HUES64 (cell line): ENCODE data around the gene KCTD6.

Source experiments
- H3K27ac ChIP-seq: 2 replicates; pipeline ENCODE4 v1.7.0; 2013; ENCODE audit warnings: low read depth, low read length, inconsistent platforms
- H3K27me3 ChIP-seq: 2 replicates; pipeline ENCODE4 v1.6.1; 2013; ENCODE audit warnings: mild to moderate bottlenecking, low read length; ENCODE audit not compliant: insufficient read depth
- H3K36me3 ChIP-seq: 2 replicates; pipeline ENCODE4 v1.6.1; 2013; ENCODE audit warnings: mild to moderate bottlenecking, low read length; ENCODE audit not compliant: insufficient read depth
- H3K4me1 ChIP-seq: 2 replicates; pipeline ENCODE4 v1.6.1; 2013; ENCODE audit warnings: mild to moderate bottlenecking, low read length, moderate library complexity; ENCODE audit not compliant: insufficient read depth
- H3K4me3 ChIP-seq: 2 replicates; pipeline ENCODE4 v1.5.1; 2013; ENCODE audit warnings: mild to moderate bottlenecking, low read length, moderate library complexity
- H3K9ac ChIP-seq: 2 replicates; pipeline ENCODE4 v1.6.1; 2013; ENCODE audit warnings: mild to moderate bottlenecking, low read depth, low read length
- H3K9me3 ChIP-seq: 2 replicates; pipeline ENCODE4 v1.6.1; 2013; ENCODE audit warnings: low read depth, low read length; ENCODE audit not compliant: insufficient read depth
- WGBS: fragments of 150-250, 120-280 bp; methylation state at CpG from one replicate; pipeline ENCODE4 v1.1.7; 2013; ENCODE audit warnings: missing lambda C conversion rate; 5-methylcytosine and 5-hydroxymethylcytosine counted together

Gene KCTD6

GRCh38 chr3:58536501-58537411 lies 44.9 kb downstream of the KCTD6 start, which contains the start of gene ACOX2:
ACOX2 (minus strand) TSS chr3:58537190; CDS start chr3:58535106, 2,084 bp downstream.
- Histone ChIP-seq H3K9me3 (no peaks in the 10 kb centered on the region), H3K27ac (no peak within 1 kb of the TSS), H3K9ac (no peak within 1 kb of the TSS), H3K4me3 (no peak within 1 kb of the TSS), H3K4me1 (no peaks in the 10 kb centered on the region; the same call in 1 of the 2 replicates), H3K27me3 (no peaks in the 10 kb centered on the region), H3K36me3 (no peaks in the 10 kb centered on the region)
- 86% methylated on average over 13 of the region's 13 CpGs for WGBS

GRCh38 chr3:58537412-58538301 lies 45.8 kb downstream of the KCTD6 start:
- Histone ChIP-seq H3K9ac (no peak overlapping the region), H3K4me1 (no peaks in the 10 kb centered on the region; the same call in 1 of the 2 replicates), H3K36me3 (no peaks in the 10 kb centered on the region), H3K4me3 (no peak overlapping the region), H3K27ac (no peak overlapping the region), H3K9me3 (no peaks in the 10 kb centered on the region), H3K27me3 (no peaks in the 10 kb centered on the region)
- WGBS: 88% methylated on average over 4 of the region's 4 CpGs

- Histone ChIP-seq H3K9me3 (no peaks in the 10 kb centered on the region), H3K27me3 (no peaks in the 10 kb centered on the region), H3K4me1 (no peaks in the 10 kb centered on the region), H3K36me3 (no peaks in the 10 kb centered on the region), H3K4me3 (no peak overlapping the region), H3K9ac (no peak overlapping the region), H3K27ac (no peak overlapping the region)
- WGBS: 92% methylated on average over 10 of the region's 10 CpGs
Measured at GRCh38 chr3:58539626-58540025, 47.7 kb downstream of the KCTD6 start.

- H3K9me3 ChIP-seq: no peaks in the 10 kb centered on the region
- WGBS: 94% methylated on average over 8 of the region's 8 CpGs
- no peaks in the 10 kb centered on the region for H3K36me3 ChIP-seq
- no peak overlapping the region for H3K9ac ChIP-seq
- no peaks in the 10 kb centered on the region for H3K4me1 ChIP-seq
- H3K27ac ChIP-seq: no peak overlapping the region
- no peak overlapping the region for H3K4me3 ChIP-seq
- no peaks in the 10 kb centered on the region for H3K27me3 ChIP-seq
Measured at GRCh38 chr3:58540176-58540858, 48.4 kb downstream of the KCTD6 start.

- Histone ChIP-seq H3K4me3 (no peak overlapping the region), H3K27me3 (no peaks in the 10 kb centered on the region), H3K9me3 (no peaks in the 10 kb centered on the region; the same call in 1 of the 2 replicates), H3K36me3 (no peaks in the 10 kb centered on the region), H3K27ac (no peak overlapping the region), H3K9ac (no peak overlapping the region), H3K4me1 (no peaks in the 10 kb centered on the region)
- WGBS: 97% methylated on average over 3 of the region's 3 CpGs
Measured at GRCh38 chr3:58544541-58544940, 52.6 kb downstream of the KCTD6 start.

- no peaks in the 10 kb centered on the region for H3K27me3 ChIP-seq
- no peak overlapping the region for H3K4me3 ChIP-seq
- peaks cover 9% of the 10 kb centered on the region for H3K9me3 ChIP-seq
- no peak overlapping the region for H3K27ac ChIP-seq
- H3K9ac ChIP-seq: no peak overlapping the region
- H3K4me1 ChIP-seq: no peaks in the 10 kb centered on the region
- no peaks in the 10 kb centered on the region for H3K36me3 ChIP-seq
- 97% methylated on average over 3 of the region's 4 CpGs for WGBS
Measured at GRCh38 chr3:58551636-58552180, 59.8 kb downstream of the KCTD6 start.
